OCI-LY1 (cell line): ENCODE data around the gene EHD1.

Experiments
- CTCF ChIP-seq: fragments of 200-600 bp; sonication (generic), shearing (Covaris generic); IDR thresholded peaks from 2 replicates; pipeline ENCODE4 v1.5.1; 2017; ENCODE audit warnings: mild to moderate bottlenecking, antibody characterized with exemption, low read length, moderate library complexity, mixed read lengths
- EZH2 ChIP-seq: fragments of 200-600 bp; sonication (generic), shearing (Covaris generic); IDR thresholded peaks from 2 replicates; pipeline ENCODE4 v1.8.0; 2017; ENCODE audit warnings: borderline replicate concordance, mixed run types, mild to moderate bottlenecking, antibody characterized with exemption, low read length, moderate library complexity, mixed read lengths

GRCh38 chr11:64877390-64878222 lies 815 bp downstream of the EHD1 start:
- TF ChIP-seq CTCF: no peak
- TF ChIP-seq EZH2: no peak
